Measurements from ENCODE around the gene PRM2.

Gene PRM2

DNA sequence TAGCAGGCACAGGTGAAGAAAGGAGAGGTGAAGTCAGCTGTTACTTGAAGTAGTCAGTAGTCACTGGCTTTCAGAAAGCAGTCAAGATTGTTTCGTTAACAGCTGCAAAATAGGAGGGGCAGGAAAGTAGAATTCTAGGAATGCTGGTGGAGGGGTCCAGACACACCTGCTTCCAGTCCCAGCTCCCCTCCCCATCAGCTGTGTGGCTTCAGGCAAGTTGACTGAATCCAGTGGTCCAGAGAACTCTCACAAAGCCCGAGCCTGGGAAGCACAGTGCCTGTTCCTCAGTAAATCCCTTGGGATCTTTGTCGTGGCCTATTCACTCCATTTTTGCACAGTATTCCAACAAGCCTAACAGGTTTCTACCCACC lies 15.7 kb downstream of the PRM2 start:
- no peak for DNase-seq (ENCODE audit: low read depth)

- DNase-seq (ENCODE audit: low read depth), result no peak
Measured at GRCh38 chr16:11259655-11260595, 16.4 kb downstream of the PRM2 start.

DNA sequence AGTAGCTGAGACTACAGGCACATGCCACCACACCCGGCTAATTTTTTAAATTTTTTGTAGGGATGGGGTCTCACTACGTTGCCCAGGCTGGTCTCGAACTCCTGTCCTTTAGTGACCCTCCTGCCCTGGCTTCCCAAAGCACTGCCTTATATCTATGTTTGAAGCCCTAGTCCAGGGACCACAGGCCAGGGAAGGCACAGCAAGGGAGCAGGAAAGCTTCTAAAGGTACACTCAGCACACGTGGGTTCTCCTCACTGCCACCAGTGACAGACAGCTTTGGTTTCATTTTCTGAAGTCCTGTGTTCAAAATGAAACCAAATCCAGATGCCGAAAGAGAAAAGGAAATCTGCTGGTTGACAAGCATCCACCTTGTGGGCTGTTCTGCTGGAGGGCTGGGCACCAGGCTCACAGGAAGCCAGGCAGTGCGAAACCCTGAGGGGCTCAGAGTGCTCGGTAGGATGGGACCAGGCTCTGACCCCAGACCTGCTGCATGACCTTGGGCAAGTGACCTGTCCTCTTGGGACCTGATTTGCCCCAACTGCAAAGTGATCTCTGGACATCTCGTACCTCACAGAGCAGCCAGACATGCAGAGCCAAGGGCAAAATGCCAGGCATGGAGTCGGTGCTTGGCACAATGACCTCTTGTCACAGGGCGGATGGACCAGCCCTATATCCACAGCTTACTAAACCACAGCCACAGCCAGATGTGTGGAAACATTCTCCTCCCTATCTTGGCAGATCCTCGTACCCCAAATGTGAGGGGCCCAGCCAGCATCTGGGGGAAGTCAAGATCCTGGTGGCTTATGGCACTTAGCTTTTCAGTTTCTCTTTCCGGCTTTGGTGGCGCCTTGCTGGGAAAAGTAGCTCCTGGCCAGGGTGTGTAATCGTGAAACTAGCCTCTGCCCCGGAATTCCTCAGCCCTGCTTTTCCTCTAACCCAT lies 17.5 kb downstream of the PRM2 start:
- DNase-seq (ENCODE audit: low read depth), result no peak

GRCh38 chr16:11257131-11257938 lies 18.9 kb downstream of the PRM2 start:
- DNase-seq (ENCODE audit: low read depth), result peak; percentile 55

DNA sequence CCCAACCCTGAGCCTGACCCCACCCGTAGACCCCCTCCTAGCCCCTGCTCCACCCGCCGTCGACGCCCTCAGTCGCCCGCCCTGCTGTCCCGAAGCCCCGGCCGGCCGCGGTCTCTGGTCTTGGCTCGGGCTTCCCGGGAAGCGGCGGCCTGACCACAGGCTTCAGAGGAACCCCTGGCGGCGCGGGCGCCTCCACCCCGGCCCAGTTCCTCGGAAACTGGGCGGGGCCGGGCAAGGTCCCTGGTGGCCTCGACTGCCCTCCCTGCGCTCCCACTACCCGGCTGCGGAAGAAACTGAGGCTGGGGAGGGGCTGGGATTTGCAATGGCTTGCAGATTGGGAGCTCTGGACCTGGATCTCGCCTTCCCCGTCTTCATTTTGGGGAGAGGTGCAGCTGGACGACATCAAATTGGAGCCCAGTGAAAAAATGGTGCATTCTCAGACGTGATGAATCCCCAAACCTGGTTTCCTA lies 19.6 kb downstream of the PRM2 start:
- DNase-seq (ENCODE audit: low read depth), result no peak

GRCh38 chr16:11255737-11256660 lies 20.3 kb downstream of the PRM2 start, which contains the start of gene SOCS1:
TSS of gene SOCS1 (minus strand) at chr16:11256204. CDS start at chr16:11255478, 726 bp downstream.
- peak; percentile 47 for DNase-seq (ENCODE audit: low read depth)

GRCh38 chr16:11254913-11255736 lies 21.2 kb downstream of the PRM2 start:
- DNase-seq (ENCODE audit: low read depth), result no peak

- no peak for DNase-seq (ENCODE audit: low read depth)
Measured at GRCh38 chr16:11253995-11254912, 22.0 kb downstream of the PRM2 start.

DNA sequence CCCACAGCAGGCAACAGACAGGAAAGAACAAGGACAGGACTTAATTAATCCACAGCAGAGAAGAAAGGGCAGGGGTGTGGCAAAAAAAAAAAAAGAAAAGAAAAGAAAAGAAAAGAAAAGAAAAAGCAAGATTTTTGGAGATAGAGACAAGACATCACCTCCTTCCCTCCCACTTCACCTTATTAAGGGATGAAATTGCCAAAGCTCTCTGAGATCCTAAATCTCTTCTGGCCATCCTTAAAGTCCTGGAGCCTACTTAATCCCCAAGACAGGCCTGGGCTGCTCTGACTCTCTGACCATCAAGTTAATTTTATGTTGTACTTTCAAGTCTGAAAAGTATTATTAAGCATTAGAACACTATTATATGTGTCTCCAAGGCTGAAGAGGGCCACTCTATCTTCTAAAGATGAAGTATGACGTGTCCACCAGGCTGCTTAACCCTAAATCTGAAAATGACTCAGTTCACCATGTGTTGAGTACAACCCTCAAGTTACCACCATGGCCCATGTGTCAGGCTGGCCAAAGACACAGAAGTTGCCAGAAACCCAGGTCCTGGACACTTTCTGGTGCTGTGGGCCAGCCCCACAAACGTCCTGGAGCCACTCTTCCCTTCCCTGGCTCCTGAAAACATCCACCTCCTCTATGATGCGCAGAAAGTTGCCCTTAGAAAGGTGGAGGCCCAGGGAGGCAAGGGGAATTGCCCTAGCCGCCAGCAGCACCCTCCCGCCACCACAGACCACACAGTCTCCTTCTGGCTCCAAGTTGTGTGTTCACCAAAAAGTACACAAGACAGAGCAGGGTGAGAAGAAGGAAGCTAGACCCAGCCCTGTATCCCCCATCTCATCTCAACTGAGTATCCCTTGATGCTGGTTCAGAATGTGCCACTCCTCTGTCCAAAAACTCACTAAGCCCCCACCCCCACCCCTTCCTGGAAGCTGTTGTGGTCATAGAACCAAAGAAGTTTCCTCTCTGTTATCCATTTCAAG lies 23.0 kb downstream of the PRM2 start:
- DNase-seq (ENCODE audit: low read depth), result no peak

- no peak for DNase-seq (ENCODE audit: low read depth)
Measured at GRCh38 chr16:11252482-11252931, 23.8 kb downstream of the PRM2 start.

- DNase-seq (ENCODE audit: low read depth), result no peak
Measured at GRCh38 chr16:11251525-11252481, 24.5 kb downstream of the PRM2 start.

DNA sequence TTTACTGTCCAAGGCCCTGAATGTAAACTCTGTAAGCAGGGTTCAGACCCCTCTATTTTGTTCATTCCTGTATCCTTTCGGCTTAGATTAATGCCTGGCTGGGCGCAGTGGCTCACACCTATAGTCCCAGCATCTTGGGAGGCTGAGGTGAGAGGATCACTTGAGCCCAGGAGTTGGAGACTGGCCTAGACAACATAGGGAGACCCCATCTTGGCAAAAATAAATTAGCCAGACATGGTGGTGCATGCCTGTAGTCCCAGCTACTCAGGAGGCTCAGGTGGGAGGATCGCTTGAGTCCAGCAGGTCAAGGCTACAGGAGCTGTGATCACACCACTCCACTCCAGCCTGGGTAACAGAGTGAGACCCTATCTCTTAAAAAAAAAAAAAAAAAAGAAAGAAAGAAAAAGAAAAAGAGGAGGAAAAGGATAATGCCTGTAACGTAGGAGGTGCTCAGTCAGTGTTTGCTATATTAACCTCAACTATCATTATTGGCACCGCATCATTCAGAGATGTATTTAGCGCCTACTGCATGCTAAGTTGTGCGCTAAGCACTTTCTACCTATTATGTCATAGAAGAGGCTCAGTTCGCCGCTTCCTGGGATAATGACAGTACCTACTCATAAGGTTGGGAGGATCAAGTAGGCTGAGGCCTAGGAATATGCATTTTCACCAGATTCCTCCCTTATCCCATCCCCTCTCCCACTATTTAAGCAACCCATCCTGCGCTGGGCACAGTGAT lies 25.3 kb downstream of the PRM2 start:
- no peak for DNase-seq (ENCODE audit: low read depth)

- DNase-seq (ENCODE audit: low read depth), result no peak
Measured at GRCh38 chr16:11250091-11250785, 26.0 kb downstream of the PRM2 start.

GRCh38 chr16:11249233-11250061 lies 26.8 kb downstream of the PRM2 start:
- DNase-seq (ENCODE audit: low read depth), result no peak
